GM13976 (cell line): ENCODE results near the gene UBE2V1.
"Not testable (repeated sequence)": the region's sequence is repeated elsewhere in the genome, so short reads cannot be mapped to it uniquely, and the experiment has no call there.

Experiments used
- DNase-seq: peaks from one replicate; pipeline ENCODE4 v3.0.0; 2012; ENCODE audit warnings: low spot score
- CTCF ChIP-seq: IDR thresholded peaks from 2 replicates; pipeline ENCODE4 v1.5.1; 2012; ENCODE audit warnings: borderline replicate concordance, mild to moderate bottlenecking; ENCODE audit not compliant: insufficient read depth; ENCODE audit errors: extremely low read depth, missing control alignments, control extremely low read depth
- in situ Hi-C: fragments of 300-500 bp; cut with MboI; formaldehyde crosslinking; loops from one replicate; pipeline ENCODE4 v1.12.0; 2022; ENCODE audit warnings: low sequenced_read_pairs, mixed read lengths, inconsistent platforms; ENCODE audit not compliant: unreplicated experiment

Gene UBE2V1

GRCh38 chr20:50112512-50113419, at the start of gene UBE2V1:
Gene UBE2V1, minus strand, starts transcription at chr20:50113150. Its CDS starts 22 bp downstream, at chr20:50113128.
- peak; percentile 93 for DNase-seq
- in situ Hi-C loops, result no loop called here
- peak; percentile 36 for TF ChIP-seq CTCF

GRCh38 chr20:50161494-50161893, 48.5 kb upstream of the UBE2V1 start:
- in situ Hi-C loops, result loop anchor here (10.0 kb wide), 1 partner anchor 197 kb away; no protein-coding TSS in a partner anchor
- not testable (repeated sequence) for DNase-seq

- in situ Hi-C loops, result no loop called here
- no peak for TF ChIP-seq CTCF
- peak; percentile 99 for DNase-seq
Measured at GRCh38 chr20:50153500-50154377, 40.8 kb upstream of the UBE2V1 start, which contains the start of gene PEDS1. Gene PEDS1, minus strand, starts transcription at chr20:50153723. Its CDS starts 86 bp downstream, at chr20:50153637.

DNA sequence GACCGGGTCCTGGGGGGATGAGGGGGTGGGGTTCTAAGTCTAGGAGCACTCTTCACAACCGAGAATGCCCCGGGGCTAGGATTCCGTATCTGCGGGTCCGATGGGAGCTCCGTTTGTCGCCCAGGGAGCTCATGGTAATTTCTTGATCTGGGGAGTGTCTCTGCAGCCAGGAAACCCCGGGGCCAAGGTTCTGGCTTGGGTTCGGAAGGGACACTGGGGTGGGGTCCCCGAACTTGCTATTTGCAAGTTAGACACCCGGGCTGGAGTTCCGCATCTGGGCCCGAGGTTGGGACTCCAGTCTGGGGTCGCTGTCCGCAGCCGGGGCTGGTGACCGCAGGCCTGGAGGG, 40.2 kb upstream of the UBE2V1 start:
- no peak for TF ChIP-seq CTCF
- in situ Hi-C loops, result no loop called here
- DNase-seq, result no peak

DNA sequence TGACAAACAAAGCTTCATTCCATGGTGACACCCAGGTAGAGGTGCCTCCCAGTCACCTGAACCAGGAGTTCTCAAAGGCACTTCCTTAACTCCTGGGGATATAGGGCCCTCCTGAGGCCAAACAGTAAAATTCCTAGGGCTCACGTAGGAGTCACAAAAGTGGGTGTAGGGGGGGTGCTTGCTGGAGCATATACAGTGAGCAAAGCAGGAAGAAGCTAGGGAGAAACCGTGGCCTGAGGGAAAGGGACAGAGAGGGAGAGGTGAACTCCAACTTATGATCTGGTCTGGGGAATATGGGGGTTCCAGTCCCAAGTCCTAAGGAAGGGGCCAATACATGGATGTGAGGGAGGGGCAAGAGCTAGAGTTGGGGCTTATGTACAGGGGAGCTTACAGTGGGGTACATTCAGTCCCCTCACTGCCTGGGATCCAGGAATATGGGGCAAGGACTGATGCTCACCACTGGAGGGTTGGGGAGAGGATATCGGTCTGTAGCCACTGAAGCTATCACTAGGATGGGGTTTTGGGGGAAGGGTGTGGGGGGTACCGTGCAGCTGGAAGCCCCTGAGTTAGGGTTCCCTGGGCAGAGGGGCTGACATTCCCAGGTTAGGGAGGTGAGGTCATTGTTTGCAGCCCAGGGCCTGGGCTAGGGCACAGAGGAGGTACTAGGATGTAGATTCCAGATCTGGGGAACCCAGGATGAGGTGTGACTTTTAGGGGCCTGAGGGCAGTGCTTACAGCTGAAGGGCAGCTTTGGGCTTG, 39.6 kb upstream of the UBE2V1 start:
- in situ Hi-C loops, result no loop called here
- TF ChIP-seq CTCF, result peak; percentile 5
- no peak for DNase-seq

DNA sequence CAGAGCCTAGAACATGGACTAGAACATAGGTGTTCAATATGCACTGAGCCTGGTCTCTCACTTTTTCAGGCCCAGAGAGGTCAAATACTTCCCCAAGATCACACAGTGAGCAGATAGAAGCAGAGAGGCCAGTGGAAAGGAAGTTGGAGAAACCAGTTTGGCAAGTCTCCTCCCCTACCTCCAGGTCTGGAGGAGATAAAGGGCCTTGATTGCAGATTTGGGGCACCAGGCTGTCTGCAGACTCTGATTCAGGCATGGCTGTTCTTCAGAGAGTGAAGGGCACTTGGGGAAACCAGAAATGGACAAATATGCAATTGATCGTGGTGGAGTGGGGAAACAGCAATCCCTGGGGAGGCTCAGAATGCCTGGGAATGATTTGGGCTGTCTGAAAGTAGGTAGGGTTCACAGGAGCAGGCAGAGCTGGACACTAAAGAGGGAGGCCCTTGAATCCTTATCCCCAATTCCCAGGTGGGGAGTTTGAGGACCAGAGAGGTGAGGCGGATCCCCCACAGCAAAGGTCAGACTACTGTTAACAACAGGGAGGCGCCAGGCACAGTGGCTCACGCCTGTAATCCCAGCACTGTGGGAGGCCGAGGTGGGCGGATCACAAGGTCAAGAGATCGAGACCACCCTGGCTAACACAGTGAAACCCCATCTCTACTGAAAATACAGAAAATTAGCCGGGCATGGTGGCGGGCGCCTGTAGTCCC, 38.2 kb upstream of the UBE2V1 start:
- DNase-seq, result no peak
- in situ Hi-C loops, result no loop called here

More for the DNA sequence above, 38.2 kb upstream of the UBE2V1 start:
- no peak for TF ChIP-seq CTCF
